Neural cell (in vitro differentiated cells): ENCODE measurements around the gene MECP2. TPM values are rescaled to one million over a fixed set of nuclear protein-coding genes. Genes with fewer than 3 reads are reported as not detected.

ENCODE experiments used
- H2AFZ ChIP-seq: fragments of 200-600, 300-800 bp; sonication (generic), shearing (Covaris generic); 2 replicates; pipeline ENCODE4 v1.6.0; 2014; ENCODE audit warnings: low read depth, mild to moderate bottlenecking, antibody characterized with exemption, low read length, moderate library complexity
- H3F3A ChIP-seq: fragments of 200-600 bp; shearing (Covaris generic); 2 replicates; pipeline ENCODE4 v1.6.1; 2016; ENCODE audit warnings: mild to moderate bottlenecking, moderate library complexity, mixed read lengths, antibody characterized with exemption, low read length; ENCODE audit not compliant: insufficient read depth, poor library complexity, severe bottlenecking
- H3K27ac ChIP-seq: fragments of 200-600, 300-800 bp; sonication (generic), shearing (Covaris generic); 2 replicates; pipeline ENCODE4 v1.5.1; 2014; ENCODE audit warnings: mild to moderate bottlenecking, low read length, moderate library complexity
- H3K27me3 ChIP-seq: fragments of 300-800, 200-600 bp; sonication (generic), shearing (Covaris generic); 2 replicates; pipeline ENCODE4 v1.6.0; 2014; ENCODE audit warnings: mild to moderate bottlenecking, low read depth, low read length, moderate library complexity; ENCODE audit not compliant: insufficient read depth
- H3K36me3 ChIP-seq: fragments of 300-800, 200-600 bp; sonication (generic), shearing (Covaris generic); 2 replicates; pipeline ENCODE4 v1.5.1; 2014; ENCODE audit warnings: mild to moderate bottlenecking, antibody characterized with exemption, low read length, moderate library complexity; ENCODE audit not compliant: insufficient read depth
- H3K4me2 ChIP-seq: fragments of 300-800, 200-600 bp; sonication (generic), shearing (Covaris generic); 2 replicates; pipeline ENCODE4 v1.6.0; 2014; ENCODE audit warnings: mild to moderate bottlenecking, low read length
- H3K4me3 ChIP-seq: fragments of 300-800, 200-600 bp; sonication (generic), shearing (Covaris generic); 2 replicates; pipeline ENCODE4 v1.5.1; 2014; ENCODE audit warnings: mild to moderate bottlenecking, low read length, moderate library complexity
- H3K79me2 ChIP-seq: fragments of 200-600 bp; shearing (Covaris generic); replicated peaks from 2 replicates; pipeline ENCODE4 v1.6.0; 2014; ENCODE audit warnings: mild to moderate bottlenecking, low read length, moderate library complexity; ENCODE audit not compliant: insufficient read depth
- H3K9ac ChIP-seq: fragments of 300-800, 200-600 bp; sonication (generic), shearing (Covaris generic); 2 replicates; pipeline ENCODE4 v1.6.1; 2016; ENCODE audit warnings: mild to moderate bottlenecking, low read length, mixed read lengths
- H3K9me2 ChIP-seq: fragments of 200-600 bp; shearing (Covaris generic); 2 replicates; pipeline ENCODE4 v1.6.1; 2016; ENCODE audit warnings: mild to moderate bottlenecking, low read length, mixed read lengths; ENCODE audit not compliant: insufficient read depth
- H3K9me3 ChIP-seq: fragments of 200-600, 300-800 bp; sonication (generic), shearing (Covaris generic); 2 replicates; pipeline ENCODE4 v1.6.1; 2016; ENCODE audit warnings: mild to moderate bottlenecking, mixed run types, low read length, moderate library complexity, mixed read lengths
- H4K20me1 ChIP-seq: fragments of 200-600 bp; shearing (Covaris generic); 2 replicates; pipeline ENCODE4 v1.6.1; 2016; ENCODE audit warnings: mild to moderate bottlenecking, mixed run types; ENCODE audit not compliant: insufficient read depth
- EP300 ChIP-seq: fragments of 450-650 bp; conservative IDR thresholded peaks from 2 replicates; pipeline ENCODE4 v1.6.1; 2014; ENCODE audit warnings: antibody characterized with exemption, mild to moderate bottlenecking, moderate library complexity; ENCODE audit not compliant: poor library complexity, severe bottlenecking
- EZH2 ChIP-seq: fragments of 200-600, 300-800 bp; shearing (Covaris generic), sonication (generic); IDR thresholded peaks from 2 replicates; pipeline ENCODE4 v1.6.1; 2014; ENCODE audit warnings: antibody characterized with exemption, low read length, borderline replicate concordance, mild to moderate bottlenecking; ENCODE audit not compliant: insufficient read depth, poor library complexity, severe bottlenecking
- MXI1 ChIP-seq: fragments of 450-650 bp; conservative IDR thresholded peaks from 2 replicates; pipeline ENCODE4 v1.6.1; 2014; ENCODE audit warnings: antibody characterized with exemption, mild to moderate bottlenecking; ENCODE audit not compliant: poor library complexity, severe bottlenecking
- POLR2AphosphoS5 ChIP-seq: IDR thresholded peaks from 2 replicates; pipeline ENCODE4 v1.6.1; 2012
- RAD21 ChIP-seq: fragments of 450-650 bp; conservative IDR thresholded peaks from 2 replicates; pipeline ENCODE4 v1.6.1; 2014; ENCODE audit warnings: antibody characterized with exemption, mild to moderate bottlenecking, moderate library complexity
- SMC3 ChIP-seq: fragments of 450-650 bp; conservative IDR thresholded peaks from 2 replicates; pipeline ENCODE4 v1.6.1; 2014; ENCODE audit warnings: antibody characterized with exemption, mild to moderate bottlenecking, moderate library complexity; ENCODE audit not compliant: poor library complexity
- TAF1 ChIP-seq: IDR thresholded peaks from 2 replicates; pipeline ENCODE4 v1.6.1; 2012; ENCODE audit warnings: low read depth
- polyA plus RNA-seq: library from polyadenylated mRNA; depleted of rRNA; stranded (reverse); fragments of >200 nt; gene quantifications from 2 replicates; pipeline ENCODE4 v1.2.3, GENCODE V29; 2014
- TF ChIP-seq, protein P1 (sequence below): fragments of 450-650 bp; IDR thresholded peaks from 2 replicates; pipeline ENCODE4 v1.5.1; 2014; ENCODE audit warnings: antibody characterized with exemption, mild to moderate bottlenecking, moderate library complexity; ENCODE audit not compliant: poor library complexity, severe bottlenecking
- TF ChIP-seq, protein P2 (sequence below): IDR thresholded peaks from 2 replicates; pipeline ENCODE4 v1.6.1; 2012; ENCODE audit warnings: borderline replicate concordance

Gene MECP2
- polyA plus RNA-seq, 1 donor from 2014 or later: 14.5 TPM

GRCh38 chrX:154046031-154046781 is 51.3 kb downstream of the MECP2 start:
- no peak overlapping the region for H3K9ac ChIP-seq
- H3K9me2 ChIP-seq: no peaks in the 10 kb centered on the region
- H3K9me3 ChIP-seq: no peaks in the 10 kb centered on the region
- no peaks in the 10 kb centered on the region for H3K27me3 ChIP-seq
- H4K20me1 ChIP-seq: no peaks in the 10 kb centered on the region
- H3K27ac ChIP-seq: no peak overlapping the region
- TF ChIP-seq MXI1: no peak
- TF ChIP-seq, protein P1, sequence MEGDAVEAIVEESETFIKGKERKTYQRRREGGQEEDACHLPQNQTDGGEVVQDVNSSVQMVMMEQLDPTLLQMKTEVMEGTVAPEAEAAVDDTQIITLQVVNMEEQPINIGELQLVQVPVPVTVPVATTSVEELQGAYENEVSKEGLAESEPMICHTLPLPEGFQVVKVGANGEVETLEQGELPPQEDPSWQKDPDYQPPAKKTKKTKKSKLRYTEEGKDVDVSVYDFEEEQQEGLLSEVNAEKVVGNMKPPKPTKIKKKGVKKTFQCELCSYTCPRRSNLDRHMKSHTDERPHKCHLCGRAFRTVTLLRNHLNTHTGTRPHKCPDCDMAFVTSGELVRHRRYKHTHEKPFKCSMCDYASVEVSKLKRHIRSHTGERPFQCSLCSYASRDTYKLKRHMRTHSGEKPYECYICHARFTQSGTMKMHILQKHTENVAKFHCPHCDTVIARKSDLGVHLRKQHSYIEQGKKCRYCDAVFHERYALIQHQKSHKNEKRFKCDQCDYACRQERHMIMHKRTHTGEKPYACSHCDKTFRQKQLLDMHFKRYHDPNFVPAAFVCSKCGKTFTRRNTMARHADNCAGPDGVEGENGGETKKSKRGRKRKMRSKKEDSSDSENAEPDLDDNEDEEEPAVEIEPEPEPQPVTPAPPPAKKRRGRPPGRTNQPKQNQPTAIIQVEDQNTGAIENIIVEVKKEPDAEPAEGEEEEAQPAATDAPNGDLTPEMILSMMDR: no peak
- no peak for TF ChIP-seq SMC3
- no peak overlapping the region for H3K4me2 ChIP-seq
- no peak overlapping the region for H2AFZ ChIP-seq
- H3K36me3 ChIP-seq: no peaks in the 10 kb centered on the region
- H3K4me3 ChIP-seq: no peak overlapping the region
- no peaks in the 10 kb centered on the region for H3F3A ChIP-seq
- H3K79me2 ChIP-seq: no peaks in the 10 kb centered on the region

DNA sequence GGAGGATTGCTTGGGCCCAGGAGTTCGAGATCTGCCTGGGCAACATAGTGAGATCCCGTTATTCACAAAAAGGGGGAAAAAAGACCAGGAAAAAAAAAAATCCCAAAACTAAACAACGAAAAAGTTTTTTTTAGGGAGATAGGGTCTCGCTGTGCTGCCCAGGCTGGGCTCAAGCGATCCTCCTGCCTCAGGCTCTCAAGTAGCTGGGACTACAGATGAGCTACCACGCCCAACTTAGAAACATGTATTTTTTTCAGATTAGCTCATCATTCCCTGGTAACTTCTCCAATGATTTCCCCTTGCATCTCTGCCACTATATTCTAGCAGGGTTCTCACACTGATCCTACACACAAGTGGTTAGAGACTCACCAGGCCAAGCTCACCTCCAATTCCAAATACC is 53.4 kb downstream of the MECP2 start:
- TF ChIP-seq, protein P2, sequence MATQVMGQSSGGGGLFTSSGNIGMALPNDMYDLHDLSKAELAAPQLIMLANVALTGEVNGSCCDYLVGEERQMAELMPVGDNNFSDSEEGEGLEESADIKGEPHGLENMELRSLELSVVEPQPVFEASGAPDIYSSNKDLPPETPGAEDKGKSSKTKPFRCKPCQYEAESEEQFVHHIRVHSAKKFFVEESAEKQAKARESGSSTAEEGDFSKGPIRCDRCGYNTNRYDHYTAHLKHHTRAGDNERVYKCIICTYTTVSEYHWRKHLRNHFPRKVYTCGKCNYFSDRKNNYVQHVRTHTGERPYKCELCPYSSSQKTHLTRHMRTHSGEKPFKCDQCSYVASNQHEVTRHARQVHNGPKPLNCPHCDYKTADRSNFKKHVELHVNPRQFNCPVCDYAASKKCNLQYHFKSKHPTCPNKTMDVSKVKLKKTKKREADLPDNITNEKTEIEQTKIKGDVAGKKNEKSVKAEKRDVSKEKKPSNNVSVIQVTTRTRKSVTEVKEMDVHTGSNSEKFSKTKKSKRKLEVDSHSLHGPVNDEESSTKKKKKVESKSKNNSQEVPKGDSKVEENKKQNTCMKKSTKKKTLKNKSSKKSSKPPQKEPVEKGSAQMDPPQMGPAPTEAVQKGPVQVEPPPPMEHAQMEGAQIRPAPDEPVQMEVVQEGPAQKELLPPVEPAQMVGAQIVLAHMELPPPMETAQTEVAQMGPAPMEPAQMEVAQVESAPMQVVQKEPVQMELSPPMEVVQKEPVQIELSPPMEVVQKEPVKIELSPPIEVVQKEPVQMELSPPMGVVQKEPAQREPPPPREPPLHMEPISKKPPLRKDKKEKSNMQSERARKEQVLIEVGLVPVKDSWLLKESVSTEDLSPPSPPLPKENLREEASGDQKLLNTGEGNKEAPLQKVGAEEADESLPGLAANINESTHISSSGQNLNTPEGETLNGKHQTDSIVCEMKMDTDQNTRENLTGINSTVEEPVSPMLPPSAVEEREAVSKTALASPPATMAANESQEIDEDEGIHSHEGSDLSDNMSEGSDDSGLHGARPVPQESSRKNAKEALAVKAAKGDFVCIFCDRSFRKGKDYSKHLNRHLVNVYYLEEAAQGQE: no peak
- TF ChIP-seq SMC3 (no peak), MXI1 (no peak), POLR2AphosphoS5 (no peak), TAF1 (no peak), RAD21 (no peak), EZH2 (no peak), EP300 (no peak)
- TF ChIP-seq, protein P1: no peak
- H3K9me2 ChIP-seq: no peaks in the 10 kb centered on the region
- H3K27me3 ChIP-seq: no peaks in the 10 kb centered on the region
- H4K20me1 ChIP-seq: no peaks in the 10 kb centered on the region
- no peaks in the 10 kb centered on the region for H3F3A ChIP-seq
- H3K9ac ChIP-seq: no peak overlapping the region
- no peaks in the 10 kb centered on the region for H3K79me2 ChIP-seq
- H3K4me3 ChIP-seq: no peak overlapping the region
- no peak overlapping the region for H2AFZ ChIP-seq
- H3K36me3 ChIP-seq: no peaks in the 10 kb centered on the region
- H3K27ac ChIP-seq: no peak overlapping the region
- H3K9me3 ChIP-seq: no peaks in the 10 kb centered on the region
- H3K4me2 ChIP-seq: no peak overlapping the region
